Mesendoderm (in vitro differentiated cells): ENCODE data around the gene NEAT1.
A peak's percentile ranks its signal among the peaks of the same experiment; 100 is the strongest.
"Not testable (repeated sequence)": the region's sequence is repeated elsewhere in the genome, so short reads cannot be mapped to it uniquely, and the experiment has no call there.

Experiments
- DNase-seq: peaks from one replicate; pipeline ENCODE4 v3.0.0; 2013
- H2AK5ac ChIP-seq: 2 replicates; pipeline ENCODE4 v1.6.1; 2013; ENCODE audit warnings: low read length, inconsistent platforms
- H2BK120ac ChIP-seq: 2 replicates; pipeline ENCODE4 v1.6.1; 2013; ENCODE audit warnings: low read depth, mild to moderate bottlenecking, low read length, moderate library complexity, mixed read lengths
- H2BK15ac ChIP-seq: replicated peaks from 2 replicates; pipeline ENCODE4 v1.6.1; 2013; ENCODE audit warnings: low read depth, mild to moderate bottlenecking, moderate library complexity
- H2BK5ac ChIP-seq: 2 replicates; pipeline ENCODE4 v1.6.1; 2013; ENCODE audit warnings: low read length, inconsistent platforms
- H3K18ac ChIP-seq: 2 replicates; pipeline ENCODE4 v1.6.1; 2013; ENCODE audit warnings: mild to moderate bottlenecking, low read length, mixed read lengths
- H3K23ac ChIP-seq: one replicate; pipeline ENCODE4 v1.6.1; 2013; ENCODE audit warnings: low read length
- H3K27ac ChIP-seq: 2 replicates; pipeline ENCODE4 v1.5.1; 2013; ENCODE audit warnings: low read depth, mild to moderate bottlenecking, inconsistent platforms, low read length, moderate library complexity
- H3K27me3 ChIP-seq: 2 replicates; pipeline ENCODE4 v1.6.1; 2013; ENCODE audit warnings: low read length, control low read depth, mild to moderate bottlenecking, inconsistent platforms; ENCODE audit not compliant: insufficient read depth, poor library complexity
- H3K36me3 ChIP-seq: 2 replicates; pipeline ENCODE4 v1.6.1; 2013; ENCODE audit warnings: low read length, inconsistent platforms; ENCODE audit not compliant: control insufficient read depth, insufficient read depth
- H3K4ac ChIP-seq: one replicate; pipeline ENCODE4 v1.6.1; 2013; ENCODE audit warnings: low read depth, mild to moderate bottlenecking, low read length, moderate library complexity
- H3K4me1 ChIP-seq: 2 replicates; pipeline ENCODE4 v1.6.1; 2013; ENCODE audit warnings: low read depth, low read length, inconsistent platforms; ENCODE audit not compliant: control insufficient read depth
- H3K4me2 ChIP-seq: 2 replicates; pipeline ENCODE4 v1.6.1; 2013; ENCODE audit warnings: low read length
- H3K4me3 ChIP-seq: 2 replicates; pipeline ENCODE4 v1.5.1; 2013; ENCODE audit warnings: mild to moderate bottlenecking, low read length
- H3K56ac ChIP-seq: one replicate; pipeline ENCODE4 v1.6.1; 2013; ENCODE audit warnings: low read length
- H3K79me1 ChIP-seq: 2 replicates; pipeline ENCODE4 v1.6.1; 2013; ENCODE audit warnings: low read length, inconsistent platforms
- H3K79me2 ChIP-seq: 2 replicates; pipeline ENCODE4 v1.6.1; 2013; ENCODE audit warnings: mild to moderate bottlenecking, low read length; ENCODE audit not compliant: control insufficient read depth, insufficient read depth
- H3K9ac ChIP-seq: 2 replicates; pipeline ENCODE4 v1.6.1; 2013; ENCODE audit warnings: low read length, inconsistent platforms
- H4K5ac ChIP-seq: one replicate; pipeline ENCODE4 v1.6.1; 2013; ENCODE audit warnings: low read length
- H4K8ac ChIP-seq: one replicate; pipeline ENCODE4 v1.6.1; 2013; ENCODE audit warnings: low read depth, mild to moderate bottlenecking, control low read depth, low read length, moderate library complexity
- WGBS: extraction: QIAGEN DNeasy Blood & Tissue Kit; methylation state at CpG from one replicate; pipeline ENCODE4 v1.1.7; 2013; ENCODE audit warnings: low lambda C conversion rate, missing lambda C conversion rate; ENCODE audit not compliant: insufficient coverage; ENCODE audit errors: extremely low coverage; 5-methylcytosine and 5-hydroxymethylcytosine counted together

Gene NEAT1

GRCh38 chr11:65472588-65473277, 50.1 kb downstream of the NEAT1 start:
- not testable (repeated sequence) for H3K27ac ChIP-seq, H3K18ac ChIP-seq, H3K36me3 ChIP-seq, H4K5ac ChIP-seq, H3K4ac ChIP-seq, H2AK5ac ChIP-seq, DNase-seq, H3K79me2 ChIP-seq, H3K56ac ChIP-seq, H2BK5ac ChIP-seq, H3K79me1 ChIP-seq, H3K4me2 ChIP-seq, H3K4me3 ChIP-seq, H4K8ac ChIP-seq, H2BK15ac ChIP-seq, H2BK120ac ChIP-seq, H3K4me1 ChIP-seq, H3K23ac ChIP-seq, H3K9ac ChIP-seq, H3K27me3 ChIP-seq
- no CpG with 5 or more reads among the region's 14 CpGs for WGBS

- Histone ChIP-seq H3K56ac (no peak overlapping the region), H4K8ac (no peak overlapping the region), H3K79me1 (peaks cover 3% of the 10 kb centered on the region), H3K9ac (no peak overlapping the region), H3K23ac (no peak overlapping the region), H3K79me2 (peaks cover 6% of the 10 kb centered on the region), H3K36me3 (no peaks in the 10 kb centered on the region), H2AK5ac (no peak overlapping the region), H2BK120ac (no peak overlapping the region), H3K18ac (no peak overlapping the region), H3K4me2 (no peak overlapping the region), H3K4me1 (peaks cover 2% of the 10 kb centered on the region), H3K4me3 (no peak overlapping the region), H4K5ac (no peak overlapping the region), H3K4ac (no peak overlapping the region), H3K27ac (no peak overlapping the region), H2BK5ac (no peak overlapping the region), H3K27me3 (no peaks in the 10 kb centered on the region), H2BK15ac (no peak overlapping the region)
- DNase-seq = no peak
- WGBS = no CpG with 5 or more reads among the region's 7 CpGs
These were observed 50.8 kb downstream of the NEAT1 start for GRCh38 chr11:65473278-65473860.

GRCh38 chr11:65474864-65475263, 52.3 kb downstream of the NEAT1 start:
- Histone ChIP-seq H3K18ac (no peak overlapping the region), H2BK120ac (no peak overlapping the region), H2AK5ac (no peak overlapping the region), H3K27me3 (no peaks in the 10 kb centered on the region), H3K4me1 (peaks cover 8% of the 10 kb centered on the region), H2BK5ac (no peak overlapping the region), H3K36me3 (no peaks in the 10 kb centered on the region), H3K79me1 (peaks cover 3% of the 10 kb centered on the region), H4K5ac (no peak overlapping the region), H3K4me2 (no peak overlapping the region), H3K56ac (no peak overlapping the region), H3K4ac (no peak overlapping the region), H3K79me2 (peaks cover 6% of the 10 kb centered on the region), H3K9ac (no peak overlapping the region), H2BK15ac (no peak overlapping the region), H4K8ac (no peak overlapping the region), H3K23ac (no peak overlapping the region), H3K4me3 (no peak overlapping the region), H3K27ac (no peak overlapping the region)
- no peak for DNase-seq
- WGBS = no CpG with 5 or more reads among the region's 3 CpGs

GRCh38 chr11:65476632-65477148, 54.1 kb downstream of the NEAT1 start:
- peaks cover 3% of the 10 kb centered on the region for H3K79me1 ChIP-seq
- peak overlapping the region; percentile 71 for H4K5ac ChIP-seq
- peaks cover 10% of the 10 kb centered on the region for H3K4me1 ChIP-seq
- H2BK15ac ChIP-seq = no peak overlapping the region
- H3K36me3 ChIP-seq = no peaks in the 10 kb centered on the region
- H3K27me3 ChIP-seq = no peaks in the 10 kb centered on the region
- H3K4me2 ChIP-seq = peak overlapping the region; percentile 97
- DNase-seq = no peak
- peak overlapping the region; percentile 72 for H3K18ac ChIP-seq
- peak overlapping the region; percentile 84 for H3K27ac ChIP-seq
- H2BK120ac ChIP-seq = peak overlapping the region; percentile 54
- H3K56ac ChIP-seq = peak overlapping the region; percentile 99
- H3K23ac ChIP-seq = no peak overlapping the region
- peak overlapping the region; percentile 62 for H3K4me3 ChIP-seq
- H3K9ac ChIP-seq = peak overlapping the region; percentile 99
- no peak overlapping the region for H4K8ac ChIP-seq
- peak overlapping the region; percentile 93 for H2BK5ac ChIP-seq
- H2AK5ac ChIP-seq = peak overlapping the region; percentile 100
- WGBS = no CpG with 5 or more reads among the region's 10 CpGs
- peaks cover 6% of the 10 kb centered on the region for H3K79me2 ChIP-seq
- H3K4ac ChIP-seq = peak overlapping the region; percentile 90

- Histone ChIP-seq H3K79me2 (peaks cover 6% of the 10 kb centered on the region), H3K9ac (peak overlapping the region; percentile 99), H4K8ac (no peak overlapping the region), H2BK15ac (no peak overlapping the region), H3K27ac (peak overlapping the region; percentile 84), H3K4me2 (peak overlapping the region; percentile 97), H3K36me3 (no peaks in the 10 kb centered on the region), H3K18ac (peak overlapping the region; percentile 72), H2AK5ac (no peak overlapping the region), H3K27me3 (no peaks in the 10 kb centered on the region), H3K56ac (peak overlapping the region; percentile 99), H3K23ac (peak overlapping the region; percentile 98), H2BK120ac (peak overlapping the region; percentile 54), H4K5ac (peak overlapping the region; percentile 76), H3K4ac (peak overlapping the region; percentile 90), H3K79me1 (peaks cover 3% of the 10 kb centered on the region), H2BK5ac (peak overlapping the region; percentile 93), H3K4me3 (peak overlapping the region; percentile 62), H3K4me1 (peaks cover 10% of the 10 kb centered on the region)
- peak; percentile 97 for DNase-seq
- no CpG with 5 or more reads among the region's 60 CpGs for WGBS
These were observed 54.8 kb downstream of the NEAT1 start for GRCh38 chr11:65477149-65477965.
